C4-2B (cell line): ENCODE results near the gene ACE.

Experiments
- H3K27ac ChIP-seq: fragments of 450-650 bp; 2 replicates; pipeline ENCODE4 v1.5.1; 2017
- ZFX ChIP-seq: fragments of 450-650 bp; IDR thresholded peaks from 2 replicates; pipeline ENCODE4 v1.6.1; 2017
- TF ChIP-seq, protein P1 (sequence below): fragments of 450-650 bp; conservative IDR thresholded peaks from 2 replicates; pipeline ENCODE4 v1.5.1; 2017; ENCODE audit warnings: mild to moderate bottlenecking

ACE gene

DNA sequence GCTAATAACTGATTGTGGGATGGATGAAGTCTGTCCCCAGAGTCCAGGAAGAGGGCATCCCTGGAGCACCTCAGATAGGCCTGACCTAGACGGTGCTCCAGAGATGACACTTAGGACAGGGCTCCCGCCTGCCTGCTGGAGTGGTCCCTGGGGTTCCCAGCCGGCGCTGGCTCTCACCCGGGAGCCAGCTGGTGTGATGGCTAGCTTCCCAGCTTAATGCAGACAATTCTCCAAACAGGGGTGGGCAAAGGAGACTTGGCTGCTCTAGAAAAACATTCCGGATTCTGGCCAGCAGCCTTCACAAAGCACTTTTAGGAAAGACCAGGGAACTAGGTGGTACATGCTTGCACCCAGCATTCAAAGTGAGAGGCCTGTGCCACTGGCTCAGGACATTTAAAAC is 18.6 kb downstream of the ACE start:
- no peak overlapping the region for H3K27ac ChIP-seq
- TF ChIP-seq, protein P1, sequence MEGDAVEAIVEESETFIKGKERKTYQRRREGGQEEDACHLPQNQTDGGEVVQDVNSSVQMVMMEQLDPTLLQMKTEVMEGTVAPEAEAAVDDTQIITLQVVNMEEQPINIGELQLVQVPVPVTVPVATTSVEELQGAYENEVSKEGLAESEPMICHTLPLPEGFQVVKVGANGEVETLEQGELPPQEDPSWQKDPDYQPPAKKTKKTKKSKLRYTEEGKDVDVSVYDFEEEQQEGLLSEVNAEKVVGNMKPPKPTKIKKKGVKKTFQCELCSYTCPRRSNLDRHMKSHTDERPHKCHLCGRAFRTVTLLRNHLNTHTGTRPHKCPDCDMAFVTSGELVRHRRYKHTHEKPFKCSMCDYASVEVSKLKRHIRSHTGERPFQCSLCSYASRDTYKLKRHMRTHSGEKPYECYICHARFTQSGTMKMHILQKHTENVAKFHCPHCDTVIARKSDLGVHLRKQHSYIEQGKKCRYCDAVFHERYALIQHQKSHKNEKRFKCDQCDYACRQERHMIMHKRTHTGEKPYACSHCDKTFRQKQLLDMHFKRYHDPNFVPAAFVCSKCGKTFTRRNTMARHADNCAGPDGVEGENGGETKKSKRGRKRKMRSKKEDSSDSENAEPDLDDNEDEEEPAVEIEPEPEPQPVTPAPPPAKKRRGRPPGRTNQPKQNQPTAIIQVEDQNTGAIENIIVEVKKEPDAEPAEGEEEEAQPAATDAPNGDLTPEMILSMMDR = no peak
- TF ChIP-seq ZFX = no peak

DNA sequence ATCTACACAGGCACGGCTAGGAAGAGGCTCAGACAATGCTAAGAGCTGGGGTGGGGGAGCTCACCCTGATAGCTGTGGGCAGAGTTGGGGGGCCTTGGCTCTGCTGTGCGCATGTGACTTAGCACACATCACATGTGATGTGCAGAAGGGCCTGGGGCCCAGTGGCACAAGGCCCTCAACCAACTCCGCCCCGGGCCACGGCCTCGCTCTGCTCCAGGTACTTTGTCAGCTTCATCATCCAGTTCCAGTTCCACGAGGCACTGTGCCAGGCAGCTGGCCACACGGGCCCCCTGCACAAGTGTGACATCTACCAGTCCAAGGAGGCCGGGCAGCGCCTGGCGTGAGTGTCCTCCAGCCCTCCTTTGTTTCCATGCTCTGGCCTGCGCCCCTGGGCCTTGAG is 19.3 kb downstream of the ACE start:
- TF ChIP-seq ZFX = no peak
- TF ChIP-seq, protein P1 = no peak
- H3K27ac ChIP-seq = no peak overlapping the region

DNA sequence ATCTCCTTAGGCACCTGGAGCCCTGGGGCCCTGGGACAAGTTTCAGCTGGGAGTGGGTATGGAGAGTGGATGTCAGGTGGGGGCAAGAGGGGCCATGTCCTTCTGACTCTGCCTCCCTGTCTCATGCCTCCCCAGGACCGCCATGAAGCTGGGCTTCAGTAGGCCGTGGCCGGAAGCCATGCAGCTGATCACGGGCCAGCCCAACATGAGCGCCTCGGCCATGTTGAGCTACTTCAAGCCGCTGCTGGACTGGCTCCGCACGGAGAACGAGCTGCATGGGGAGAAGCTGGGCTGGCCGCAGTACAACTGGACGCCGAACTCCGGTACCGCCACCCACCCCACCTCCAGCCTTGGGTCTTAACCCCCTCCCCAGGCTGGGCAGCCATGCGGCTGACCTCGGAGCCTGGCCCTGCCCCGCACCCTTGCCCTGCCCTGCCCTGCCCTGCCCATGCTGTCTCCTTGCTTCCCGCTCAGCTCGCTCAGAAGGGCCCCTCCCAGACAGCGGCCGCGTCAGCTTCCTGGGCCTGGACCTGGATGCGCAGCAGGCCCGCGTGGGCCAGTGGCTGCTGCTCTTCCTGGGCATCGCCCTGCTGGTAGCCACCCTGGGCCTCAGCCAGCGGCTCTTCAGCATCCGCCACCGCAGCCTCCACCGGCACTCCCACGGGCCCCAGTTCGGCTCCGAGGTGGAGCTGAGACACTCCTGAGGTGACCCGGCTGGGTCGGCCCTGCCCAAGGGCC is 20.0 kb downstream of the ACE start:
- TF ChIP-seq, protein P1 = no peak
- TF ChIP-seq ZFX = no peak
- no peak overlapping the region for H3K27ac ChIP-seq

- TF ChIP-seq ZFX = no peak
- TF ChIP-seq, protein P1 = no peak; the same call in 1 of the 2 replicates
- H3K27ac ChIP-seq = no peak overlapping the region
Measured at GRCh38 chr17:63497708-63498483, 21.0 kb downstream of the ACE start.

DNA sequence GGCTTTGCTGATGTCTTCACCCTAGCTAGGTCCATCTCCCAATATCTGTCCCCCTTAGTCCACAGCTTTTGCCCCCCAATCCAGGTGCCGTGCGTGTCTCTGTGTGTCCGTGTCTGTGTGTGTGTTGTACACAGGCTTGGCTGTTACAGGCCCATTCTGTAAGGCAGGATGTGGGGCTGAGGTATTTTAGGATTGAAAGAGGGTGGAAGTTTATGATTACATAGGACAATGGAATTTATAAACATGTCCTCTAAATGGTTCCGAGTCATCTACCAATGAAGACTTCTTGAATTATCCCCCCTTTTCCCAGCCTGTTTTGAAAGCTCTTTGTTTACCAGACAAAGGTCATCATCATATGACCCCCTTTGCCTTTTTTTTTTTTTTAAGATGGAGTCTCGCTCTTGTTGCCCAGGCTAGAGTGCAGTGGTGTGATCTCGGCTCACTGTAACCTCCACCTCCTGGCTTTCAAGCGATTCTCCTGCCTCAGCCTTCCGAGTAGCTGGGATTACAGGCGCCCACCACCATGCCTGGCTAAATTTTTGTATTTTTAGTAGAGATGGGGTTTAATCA is 21.9 kb downstream of the ACE start:
- H3K27ac ChIP-seq = no peak overlapping the region
- TF ChIP-seq ZFX = no peak
- TF ChIP-seq, protein P1 = no peak

- TF ChIP-seq, protein P1 = no peak
- TF ChIP-seq ZFX = no peak
- no peak overlapping the region for H3K27ac ChIP-seq
Measured at GRCh38 chr17:63500543-63501390, 23.9 kb downstream of the ACE start.
